PC-9 (cell line): ENCODE data around the gene IYD. TPM values are rescaled to one million over a fixed set of nuclear protein-coding genes. Genes with fewer than 3 reads are reported as not detected.

Experiments
- BruUV-seq: library from RNA; stranded (reverse); fragments of 400-500 nt; replicated peaks from 2 replicates; lab custom pipeline; 2021; lab: Mats Ljungman, UMichigan
- CTCF ChIA-PET: fragments of 300-600 bp; sonication (Branson Sonifier 250); formaldehyde crosslinking; loops from one replicate; lab custom pipeline; 2022; ENCODE audit warnings: antibody characterized with exemption; lab: Charles Lee
- POLR2A ChIA-PET: fragments of 300-600 bp; sonication (Branson Sonifier 250); formaldehyde crosslinking; loops from one replicate; lab custom pipeline; 2022; ENCODE audit warnings: antibody characterized with exemption; ENCODE audit not compliant: unreplicated experiment; lab: Charles Lee
- DNase-seq, 2 experiments: peaks; one replicate each; pipeline versions ENCODE4 v3.0.0 to v3.0.0-alpha.2; 2015 to 2022; ENCODE audit warnings: mixed read lengths in 1 of 2
- H2AFZ ChIP-seq: fragments of 200-600 bp; sonication (generic); 2 replicates; pipeline ENCODE4 v1.8.1; 2017; ENCODE audit warnings: antibody characterized with exemption
- H3F3A ChIP-seq: fragments of 200-600 bp; sonication (generic); 2 replicates; pipeline ENCODE4 v1.8.1; 2017; ENCODE audit warnings: antibody characterized with exemption, mild to moderate bottlenecking, low read depth; ENCODE audit not compliant: insufficient read depth
- H3K27ac ChIP-seq: fragments of 200-600 bp; sonication (generic); 2 replicates; pipeline ENCODE4 v1.6.1; 2016; ENCODE audit warnings: mixed run types
- H3K27me3 ChIP-seq: fragments of 200-600 bp; sonication (generic); 2 replicates; pipeline ENCODE4 v1.6.1; 2016; ENCODE audit warnings: low read depth, mixed run types; ENCODE audit not compliant: insufficient read depth
- H3K36me3 ChIP-seq: fragments of 200-600 bp; sonication (generic); 2 replicates; pipeline ENCODE4 v1.6.1; 2016; ENCODE audit warnings: low read depth, mixed run types
- H3K4me1 ChIP-seq: fragments of 200-600 bp; sonication (generic); replicated peaks from 2 replicates; pipeline ENCODE4 v1.6.1; 2016; ENCODE audit warnings: mixed run types; ENCODE audit not compliant: insufficient read depth
- H3K4me2 ChIP-seq: fragments of 200-600 bp; sonication (generic); 2 replicates; pipeline ENCODE4 v1.6.1; 2017; ENCODE audit warnings: mixed run types
- H3K4me3 ChIP-seq: fragments of 200-600 bp; sonication (generic); 2 replicates; pipeline ENCODE4 v1.6.1; 2016; ENCODE audit warnings: mixed run types
- H3K79me2 ChIP-seq: fragments of 200-600 bp; sonication (generic); 2 replicates; pipeline ENCODE4 v1.6.1; 2017; ENCODE audit warnings: low read depth, mixed run types
- H3K9me2 ChIP-seq: fragments of 200-600 bp; sonication (generic); 2 replicates; pipeline ENCODE4 v1.8.1; 2017; ENCODE audit warnings: mild to moderate bottlenecking; ENCODE audit not compliant: insufficient read depth
- H3K9me3 ChIP-seq: fragments of 200-600 bp; sonication (generic); 2 replicates; pipeline ENCODE4 v1.8.1; 2016; ENCODE audit warnings: low read depth; ENCODE audit not compliant: insufficient read depth
- H4K20me1 ChIP-seq: fragments of 200-600 bp; sonication (generic); 2 replicates; pipeline ENCODE4 v1.8.1; 2017; ENCODE audit not compliant: insufficient read depth
- CTCF ChIP-seq: fragments of 200-600 bp; sonication (generic); conservative IDR thresholded peaks from 2 replicates; pipeline ENCODE4 v1.6.1; 2017; ENCODE audit warnings: mixed run types, antibody characterized with exemption, mild to moderate bottlenecking, moderate library complexity
- EZH2 ChIP-seq: fragments of 200-600 bp; sonication (generic); IDR thresholded peaks from 2 replicates; pipeline ENCODE4 v1.8.0; 2017; ENCODE audit warnings: antibody characterized with exemption, low read depth
- intact Hi-C: fragments of 100-400 bp; cut with micrococcal nuclease; formaldehyde crosslinking; loops from one replicate; pipeline ENCODE4 v1.10.0; 2022; ENCODE audit not compliant: unreplicated experiment
- total RNA-seq: library from RNA; stranded (reverse); gene quantifications from 2 replicates; pipeline ENCODE4 v1.2.3, GENCODE V29; 2021

Gene IYD
- total RNA-seq, 1 experiment from 2014 or later, result not detected

DNA sequence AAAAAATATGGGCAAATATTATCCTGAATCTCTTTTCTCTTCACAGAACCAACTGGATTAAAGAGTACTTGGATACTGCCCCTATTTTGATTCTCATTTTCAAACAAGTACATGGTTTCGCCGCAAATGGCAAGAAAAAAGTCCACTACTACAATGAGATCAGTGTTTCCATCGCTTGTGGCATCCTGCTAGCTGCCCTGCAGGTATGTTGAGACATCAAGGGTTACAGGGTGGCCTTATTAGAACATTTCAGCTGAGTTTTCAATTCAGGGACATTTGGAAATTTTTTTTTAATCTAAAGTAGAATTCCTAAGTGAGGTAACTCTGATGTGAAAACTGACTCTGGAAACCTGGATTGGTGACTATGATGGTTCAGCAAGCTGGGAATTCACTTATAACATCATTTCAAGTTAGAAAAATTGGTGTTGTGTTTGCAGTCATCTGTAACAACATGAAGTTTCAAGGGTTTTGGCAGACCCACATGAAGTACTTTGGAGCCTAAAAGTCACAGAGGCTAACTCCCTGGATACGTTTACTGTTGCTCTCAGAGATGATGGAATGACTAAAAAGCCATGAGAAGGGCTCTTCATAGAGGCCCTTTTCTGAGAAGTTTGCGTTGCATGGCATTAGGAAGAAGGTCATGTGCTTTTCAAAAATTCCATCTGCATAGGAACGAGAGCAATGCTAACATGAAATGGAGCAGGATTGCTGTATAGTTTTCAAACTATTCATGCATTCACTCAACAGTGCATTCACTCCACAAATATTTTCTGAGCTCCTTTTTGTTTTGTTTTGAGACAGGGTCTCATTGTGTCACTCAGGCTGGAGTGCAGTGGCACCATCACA is 25.5 kb downstream of the IYD start:
- ChIA-PET CTCF (interaction anchor here (0.6 to 1.8 kb wide), 5 partner anchors 313 to 1536 kb away, joined by 3 to 6 read pairs (median 3); no protein-coding TSS in a partner anchor), POLR2A (interaction anchor here (0.5 kb wide), 1 partner anchor 364 kb away, joined by 6 read pairs; no protein-coding TSS in a partner anchor)
- H3K4me3 ChIP-seq, result no peak overlapping the region
- BruUV-seq, result no TSS peak
- no peaks in the 10 kb centered on the region for H3K9me3 ChIP-seq
- no peaks in the 10 kb centered on the region for H4K20me1 ChIP-seq
- H2AFZ ChIP-seq, result no peak overlapping the region
- TF ChIP-seq EZH2 (no peak), CTCF (no peak)
- no peaks in the 10 kb centered on the region for H3K27me3 ChIP-seq
- H3K27ac ChIP-seq, result no peak overlapping the region
- intact Hi-C loops, result loop anchor here (10.0 kb wide), 1 partner anchor 59 kb away; no protein-coding TSS in a partner anchor
- no peak for DNase-seq
- H3K4me2 ChIP-seq, result no peak overlapping the region
- H3K4me1 ChIP-seq, result peaks cover 12% of the 10 kb centered on the region
- H3K79me2 ChIP-seq, result no peaks in the 10 kb centered on the region
- H3K36me3 ChIP-seq, result no peaks in the 10 kb centered on the region
- H3K9me2 ChIP-seq, result no peaks in the 10 kb centered on the region
- no peaks in the 10 kb centered on the region for H3F3A ChIP-seq

- no peak overlapping the region for H3K4me3 ChIP-seq
- H3K4me1 ChIP-seq, result peaks cover 12% of the 10 kb centered on the region
- intact Hi-C loops, result loop anchor here (5.0 to 10.0 kb wide), 4 partner anchors 60 to 463 kb away; no protein-coding TSS in a partner anchor
- ChIA-PET POLR2A (no interaction called here), CTCF (interaction anchor here (0.6 to 1.8 kb wide), 6 partner anchors 96 to 1537 kb away, joined by 3 to 6 read pairs (median 3); no protein-coding TSS in a partner anchor)
- no peaks in the 10 kb centered on the region for H3K36me3 ChIP-seq
- H3F3A ChIP-seq, result no peaks in the 10 kb centered on the region
- no peaks in the 10 kb centered on the region for H4K20me1 ChIP-seq
- no peak for DNase-seq
- TF ChIP-seq EZH2 (no peak), CTCF (no peak)
- H3K27me3 ChIP-seq, result no peaks in the 10 kb centered on the region
- H3K9me2 ChIP-seq, result no peaks in the 10 kb centered on the region
- no peaks in the 10 kb centered on the region for H3K9me3 ChIP-seq
- H3K4me2 ChIP-seq, result no peak overlapping the region
- no peak overlapping the region for H2AFZ ChIP-seq
- no TSS peak for BruUV-seq
- no peak overlapping the region for H3K27ac ChIP-seq
- no peaks in the 10 kb centered on the region for H3K79me2 ChIP-seq
Measured at GRCh38 chr6:150394899-150395295, 26.1 kb downstream of the IYD start.

- no peaks in the 10 kb centered on the region for H3K79me2 ChIP-seq
- H3K4me2 ChIP-seq, result no peak overlapping the region
- peak in 1 of 2 experiments; percentile 60 for DNase-seq
- H2AFZ ChIP-seq, result no peak overlapping the region
- no peaks in the 10 kb centered on the region for H3K9me3 ChIP-seq
- intact Hi-C loops, result loop anchor here (5.0 to 10.0 kb wide), 4 partner anchors 61 to 463 kb away; no protein-coding TSS in a partner anchor
- H3K4me1 ChIP-seq, result peaks cover 12% of the 10 kb centered on the region
- H3K27me3 ChIP-seq, result no peaks in the 10 kb centered on the region
- H3F3A ChIP-seq, result no peaks in the 10 kb centered on the region
- no peaks in the 10 kb centered on the region for H4K20me1 ChIP-seq
- BruUV-seq, result no TSS peak
- no peak overlapping the region for H3K4me3 ChIP-seq
- ChIA-PET POLR2A (no interaction called here), CTCF (interaction anchor here (0.6 to 1.8 kb wide), 5 partner anchors 48 to 386 kb away, joined by 3 to 6 read pairs (median 3); no protein-coding TSS in a partner anchor)
- H3K27ac ChIP-seq, result no peak overlapping the region
- no peaks in the 10 kb centered on the region for H3K36me3 ChIP-seq
- no peaks in the 10 kb centered on the region for H3K9me2 ChIP-seq
- TF ChIP-seq CTCF, result peak; percentile 82
- no peak for TF ChIP-seq EZH2
Measured at GRCh38 chr6:150395388-150396009, 26.7 kb downstream of the IYD start.
